HCT116 (cell line): ENCODE measurements around the gene CD69. TPM values are rescaled to one million over a fixed set of nuclear protein-coding genes. Genes with fewer than 3 reads are reported as not detected.

Experiments used
- ATAC-seq: fragments of 200-7000 bp; cut with Tn5 transposase; 2 replicates; pipeline ENCODE4 v1.9.1; 2020; ENCODE audit warnings: mild to moderate bottlenecking, moderate library complexity
- BruUV-seq: library from RNA; stranded (reverse); fragments of 400-500 nt; replicated peaks from 2 replicates; lab custom pipeline; 2021; lab: Mats Ljungman, UMichigan
- CTCF ChIA-PET: fragments of 300-600 bp; sonication (Branson Sonifier 250); formaldehyde crosslinking; loops from one replicate; lab custom pipeline; 2021; ENCODE audit warnings: antibody characterized with exemption; lab: Charles Lee
- POLR2A ChIA-PET: fragments of 300-600, 350-600 bp; sonication (Branson Sonifier 250); formaldehyde crosslinking; loops from one replicate; lab custom pipeline; 2021; ENCODE audit warnings: antibody characterized with exemption; lab: Charles Lee
- RAD21 ChIA-PET, 2 experiments: fragments of 300-600 bp; sonication (Branson Sonifier 250); formaldehyde crosslinking; loops; one replicate each; lab custom pipeline; 2023; ENCODE audit warnings: low total read pairs in 2 of 2; ENCODE audit not compliant: uncharacterized antibody in 2 of 2, unreplicated experiment in 2 of 2, low non-redundant PET in 1 of 2; lab: Charles Lee
- DNase-seq: peaks from one replicate; pipeline ENCODE4 v3.0.0-alpha.2; 2010; ENCODE audit warnings: low read depth, low spot score
- H2AFZ ChIP-seq: fragments of 200-600 bp; shearing (Covaris generic), sonication (generic); 2 replicates; pipeline ENCODE4 v1.6.1; 2017; ENCODE audit warnings: low read depth, mixed run types, mixed read lengths, antibody characterized with exemption, low read length; ENCODE audit not compliant: poor library complexity, severe bottlenecking
- H3K27ac ChIP-seq: 2 replicates; pipeline ENCODE4 v1.5.1; 2012; ENCODE audit warnings: low read depth, low read length
- H3K27me3 ChIP-seq: fragments of 200-600 bp; sonication (generic); 2 replicates; pipeline ENCODE4 v1.6.1; 2016; ENCODE audit warnings: mixed run types, low read length, mixed read lengths; ENCODE audit not compliant: insufficient read depth
- H3K36me3 ChIP-seq, 2 experiments: fragments of 200-500 bp in 1 of 2; fragments of 200-600 bp in 1 of 2; sonication (Bioruptor generic) in 1 of 2; sonication (generic) in 1 of 2; 2 replicates each; pipeline versions ENCODE4 v1.5.1 to v1.6.1; 2014 to 2016; ENCODE audit warnings: low read length in 2 of 2, inconsistent platforms in 1 of 2, mixed read lengths in 1 of 2, mixed run types in 1 of 2; ENCODE audit not compliant: insufficient read depth in 2 of 2, control insufficient read depth in 1 of 2
- H3K4me1 ChIP-seq, 2 experiments: fragments of 200-600 bp in 1 of 2; sonication (generic) in 1 of 2; 2 replicates each; pipeline versions ENCODE4 v1.5.1 to v1.6.1; 2012 to 2017; ENCODE audit warnings: low read length in 2 of 2, inconsistent platforms in 1 of 2, mild to moderate bottlenecking in 1 of 2, mixed read lengths in 1 of 2, mixed run types in 1 of 2, moderate library complexity in 1 of 2; ENCODE audit not compliant: insufficient read depth in 2 of 2, control insufficient read depth in 1 of 2
- H3K4me2 ChIP-seq: fragments of 200-600 bp; sonication (generic); 2 replicates; pipeline ENCODE4 v1.6.1; 2017; ENCODE audit warnings: mixed run types, low read length, mixed read lengths
- H3K4me3 ChIP-seq, 2 experiments: fragments of 200-600 bp in 1 of 2; sonication (generic) in 1 of 2; replicated peaks in 1 of 2; 2 replicates each; pipeline ENCODE4 v1.5.1; 2011 to 2016; ENCODE audit warnings: low read length in 2 of 2, control low read depth in 1 of 2, low read depth in 1 of 2, mild to moderate bottlenecking in 1 of 2, mixed read lengths in 1 of 2, mixed run types in 1 of 2
- H3K79me2 ChIP-seq: fragments of 200-600 bp; sonication (generic); 2 replicates; pipeline ENCODE4 v1.6.1; 2017; ENCODE audit warnings: mild to moderate bottlenecking, mixed run types, low read length, moderate library complexity, mixed read lengths; ENCODE audit not compliant: insufficient read depth
- H3K9ac ChIP-seq: fragments of 200-600 bp; sonication (generic); 2 replicates; pipeline ENCODE4 v1.6.1; 2016; ENCODE audit warnings: low read length, mixed read lengths
- H3K9me2 ChIP-seq: fragments of 200-600 bp; sonication (generic), shearing (Covaris generic); 2 replicates; pipeline ENCODE4 v1.6.1; 2017; ENCODE audit warnings: mixed run types, mild to moderate bottlenecking, moderate library complexity; ENCODE audit not compliant: insufficient read depth
- H3K9me3 ChIP-seq, 2 experiments: fragments of 200-500 bp in 1 of 2; fragments of 200-600 bp in 1 of 2; sonication (Bioruptor generic) in 1 of 2; sonication (generic) in 1 of 2; 2 replicates each; pipeline ENCODE4 v1.6.1; 2014 to 2017; ENCODE audit warnings: low read length in 2 of 2, mixed read lengths in 2 of 2, inconsistent platforms in 1 of 2, low read depth in 1 of 2, mild to moderate bottlenecking in 1 of 2, mixed run types in 1 of 2, moderate library complexity in 1 of 2; ENCODE audit not compliant: control insufficient read depth in 1 of 2, insufficient read depth in 1 of 2
- H4K20me1 ChIP-seq: fragments of 200-600 bp; sonication (generic), shearing (Covaris generic); 2 replicates; pipeline ENCODE4 v1.6.1; 2017; ENCODE audit warnings: mixed run types, mild to moderate bottlenecking, moderate library complexity; ENCODE audit not compliant: insufficient read depth
- CEBPB ChIP-seq: IDR thresholded peaks from 2 replicates; pipeline ENCODE4 v1.6.1; 2012; ENCODE audit warnings: low read depth
- ELF1 ChIP-seq: IDR thresholded peaks from 2 replicates; pipeline ENCODE4 v1.6.1; 2012; ENCODE audit warnings: low read depth, borderline replicate concordance
- FOSL1 ChIP-seq: IDR thresholded peaks from 2 replicates; pipeline ENCODE4 v1.6.1; 2012; ENCODE audit warnings: low read depth
- JUND ChIP-seq: IDR thresholded peaks from 2 replicates; pipeline ENCODE4 v1.6.1; 2012
- RAD21 ChIP-seq: IDR thresholded peaks from 2 replicates; pipeline ENCODE4 v1.6.1; 2012; ENCODE audit warnings: low read depth, mild to moderate bottlenecking
- ZFX ChIP-seq: fragments of 450-650 bp; IDR thresholded peaks from 2 replicates; pipeline ENCODE4 v1.6.1; 2017
- intact Hi-C: fragments of 100-400 bp; cut with micrococcal nuclease; formaldehyde crosslinking; loops from 2 replicates; pipeline ENCODE4 v1.10.0; 2022
- total RNA-seq: library from RNA; stranded (reverse); gene quantifications from one replicate; pipeline ENCODE4 v1.2.1, GENCODE V29; 2021; ENCODE audit not compliant: unreplicated experiment
- TF ChIP-seq, protein P1 (sequence below), 3 experiments: fragments of 200-600 bp in 1 of 3; sonication (generic) in 1 of 3; IDR thresholded peaks in 2 of 3; conservative IDR thresholded peaks in 1 of 3; 2 replicates each; pipeline ENCODE4 v1.5.1; 2012 to 2017; ENCODE audit warnings: low read depth in 2 of 3, low read length in 2 of 3, antibody characterized with exemption in 1 of 3, borderline replicate concordance in 1 of 3, control low read depth in 1 of 3, mild to moderate bottlenecking in 1 of 3, mixed read lengths in 1 of 3, mixed run types in 1 of 3, moderate library complexity in 1 of 3; ENCODE audit not compliant: insufficient read depth in 1 of 3

CD69 gene
- total RNA-seq, 1 experiment from 2014 or later: not detected

DNA sequence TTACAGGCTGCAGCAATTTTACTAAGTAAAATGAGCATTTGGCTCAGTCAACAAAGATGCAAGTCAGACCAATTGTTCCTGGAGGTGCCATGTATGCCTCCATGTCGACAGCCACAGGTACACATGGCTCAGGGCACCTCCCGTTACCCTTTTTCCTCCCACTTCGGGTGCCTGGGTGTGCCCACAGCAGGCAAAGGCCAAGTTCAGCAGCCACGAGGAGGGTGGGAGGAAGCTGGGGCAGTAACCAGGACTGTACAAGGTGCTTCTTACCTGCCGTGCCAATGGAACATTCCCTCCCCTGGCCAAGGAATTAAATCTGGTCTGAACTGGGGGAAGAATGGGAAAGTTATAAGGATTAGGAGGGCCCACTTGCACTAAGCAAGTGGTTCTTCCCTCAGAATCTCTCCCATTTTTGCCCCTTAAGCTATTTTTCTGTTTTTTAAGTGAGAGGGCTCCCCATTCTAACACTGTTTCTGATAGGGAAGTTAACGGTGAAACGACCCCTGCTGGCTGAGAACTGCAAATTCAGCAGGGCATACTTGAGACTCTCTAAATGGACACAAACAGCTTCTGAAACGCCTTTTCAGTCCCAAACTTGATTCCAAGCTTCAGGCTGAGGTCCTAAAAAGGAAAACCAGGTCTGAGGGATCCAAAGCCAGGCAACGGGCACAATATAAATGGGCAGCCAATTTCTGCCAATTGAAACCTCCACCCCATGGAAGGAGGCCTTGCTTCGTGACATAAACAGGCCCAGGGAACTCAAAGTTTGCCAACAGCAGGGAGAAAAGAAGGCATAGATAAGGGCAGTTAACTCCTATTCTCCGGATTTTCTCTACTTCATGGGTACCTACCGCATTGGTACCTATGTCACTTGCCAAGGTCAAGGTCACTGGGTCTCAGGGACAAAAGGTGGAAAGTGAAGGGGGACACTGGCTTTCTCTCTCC is 52.6 kb downstream of the CD69 start:
- intact Hi-C loops: loop anchor here (1.0 kb wide), 2 partner anchors 74 to 377 kb away; no protein-coding TSS in a partner anchor
- POLR2A ChIA-PET: interaction anchor here (1.0 to 1.1 kb wide), 2 partner anchors 73 to 329 kb away, joined by 3 read pairs; no protein-coding TSS in a partner anchor

More for the DNA sequence above, 52.6 kb downstream of the CD69 start:
- H3K79me2 ChIP-seq: no peaks in the 10 kb centered on the region
- TF ChIP-seq RAD21 (peak; percentile 64), JUND (no peak), CEBPB (no peak), ZFX (no peak), ELF1 (no peak), FOSL1 (no peak)
- TF ChIP-seq, protein P1, sequence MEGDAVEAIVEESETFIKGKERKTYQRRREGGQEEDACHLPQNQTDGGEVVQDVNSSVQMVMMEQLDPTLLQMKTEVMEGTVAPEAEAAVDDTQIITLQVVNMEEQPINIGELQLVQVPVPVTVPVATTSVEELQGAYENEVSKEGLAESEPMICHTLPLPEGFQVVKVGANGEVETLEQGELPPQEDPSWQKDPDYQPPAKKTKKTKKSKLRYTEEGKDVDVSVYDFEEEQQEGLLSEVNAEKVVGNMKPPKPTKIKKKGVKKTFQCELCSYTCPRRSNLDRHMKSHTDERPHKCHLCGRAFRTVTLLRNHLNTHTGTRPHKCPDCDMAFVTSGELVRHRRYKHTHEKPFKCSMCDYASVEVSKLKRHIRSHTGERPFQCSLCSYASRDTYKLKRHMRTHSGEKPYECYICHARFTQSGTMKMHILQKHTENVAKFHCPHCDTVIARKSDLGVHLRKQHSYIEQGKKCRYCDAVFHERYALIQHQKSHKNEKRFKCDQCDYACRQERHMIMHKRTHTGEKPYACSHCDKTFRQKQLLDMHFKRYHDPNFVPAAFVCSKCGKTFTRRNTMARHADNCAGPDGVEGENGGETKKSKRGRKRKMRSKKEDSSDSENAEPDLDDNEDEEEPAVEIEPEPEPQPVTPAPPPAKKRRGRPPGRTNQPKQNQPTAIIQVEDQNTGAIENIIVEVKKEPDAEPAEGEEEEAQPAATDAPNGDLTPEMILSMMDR (IDR thresholded peaks at IDR 0.05 in 2 of 3, conservative IDR thresholded peaks at IDR 0.05 in 1 of 3; ENCODE audit: borderline replicate concordance in 1 of 3, insufficient read depth in 1 of 3, low read depth in 2 of 3, low read length in 2 of 3): peak; percentile 72 to 88 (median 88)
- no peak overlapping the region for H2AFZ ChIP-seq
- no peak overlapping the region for H3K4me3 ChIP-seq
- H3K27me3 ChIP-seq: no peaks in the 10 kb centered on the region
- no peak overlapping the region for H3K27ac ChIP-seq
- no peaks in the 10 kb centered on the region for H3K4me1 ChIP-seq
- no peaks in the 10 kb centered on the region for H3K36me3 ChIP-seq
- no peaks in the 10 kb centered on the region for H3K9me2 ChIP-seq
- H4K20me1 ChIP-seq: no peaks in the 10 kb centered on the region
- peak overlapping the region; percentile 15; the same call in 1 of the 2 replicates for H3K4me2 ChIP-seq
- ChIA-PET RAD21 (interaction anchor here in 1 of 2 experiments (0.9 kb wide), 1 partner anchor 8 kb away, joined by 3 read pairs; no protein-coding TSS in a partner anchor), CTCF (interaction anchor here (0.6 to 2.0 kb wide), 14 partner anchors 8 to 376 kb away, joined by 3 to 16 read pairs (median 4); no protein-coding TSS in a partner anchor)
- ATAC-seq: peak; percentile 92
- H3K9me3 ChIP-seq: no peaks in the 10 kb centered on the region
- no peak overlapping the region for H3K9ac ChIP-seq
- peak; percentile 37 for DNase-seq
- BruUV-seq: no TSS peak
